LoVo (cell line): ENCODE data around the gene ARHGAP20.

Experiments
- DNase-seq: peaks from one replicate; pipeline ENCODE4 v3.0.0-alpha.2; 2016; ENCODE audit warnings: low spot score

ARHGAP20 gene, protein sequence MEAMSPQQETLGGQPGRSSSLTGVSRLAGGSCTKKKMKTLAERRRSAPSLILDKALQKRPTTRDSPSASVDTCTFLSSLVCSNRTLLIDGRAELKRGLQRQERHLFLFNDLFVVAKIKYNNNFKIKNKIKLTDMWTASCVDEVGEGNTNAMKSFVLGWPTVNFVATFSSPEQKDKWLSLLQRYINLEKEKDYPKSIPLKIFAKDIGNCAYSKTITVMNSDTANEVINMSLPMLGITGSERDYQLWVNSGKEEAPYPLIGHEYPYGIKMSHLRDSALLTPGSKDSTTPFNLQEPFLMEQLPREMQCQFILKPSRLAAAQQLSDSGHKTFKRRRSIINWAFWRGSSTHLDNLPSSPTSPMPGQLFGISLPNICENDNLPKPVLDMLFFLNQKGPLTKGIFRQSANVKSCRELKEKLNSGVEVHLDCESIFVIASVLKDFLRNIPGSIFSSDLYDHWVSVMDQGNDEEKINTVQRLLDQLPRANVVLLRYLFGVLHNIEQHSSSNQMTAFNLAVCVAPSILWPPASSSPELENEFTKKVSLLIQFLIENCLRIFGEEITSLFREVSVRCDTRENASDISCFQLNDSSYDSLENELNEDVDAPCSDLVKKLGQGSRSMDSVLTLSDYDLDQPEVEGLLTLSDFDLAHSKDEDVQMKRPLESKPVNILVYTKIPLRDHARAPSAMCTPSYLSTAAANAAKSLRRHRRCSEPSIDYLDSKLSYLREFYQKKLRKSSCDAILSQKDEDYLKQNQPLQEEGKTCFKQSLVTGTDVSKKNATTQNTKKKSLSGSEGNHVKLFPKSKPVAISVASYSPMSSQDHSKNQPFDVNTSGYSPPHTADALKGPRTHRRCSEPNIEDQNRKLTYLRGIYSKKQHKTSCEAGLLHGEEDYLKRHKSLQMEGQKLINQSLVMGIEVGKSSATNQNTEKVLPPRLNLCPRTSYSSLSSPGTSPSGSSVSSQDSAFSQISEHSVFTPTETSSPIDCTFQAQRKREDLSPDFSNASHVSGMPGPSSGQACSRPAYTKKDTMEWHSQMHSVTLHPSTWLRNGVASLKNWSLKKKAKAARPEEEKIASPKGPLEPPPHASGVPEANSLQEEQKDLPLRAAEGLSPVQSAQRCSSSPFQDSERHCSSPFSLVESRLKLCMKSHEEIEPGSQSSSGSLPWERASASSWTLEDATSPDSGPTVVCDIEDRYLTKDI

DNA sequence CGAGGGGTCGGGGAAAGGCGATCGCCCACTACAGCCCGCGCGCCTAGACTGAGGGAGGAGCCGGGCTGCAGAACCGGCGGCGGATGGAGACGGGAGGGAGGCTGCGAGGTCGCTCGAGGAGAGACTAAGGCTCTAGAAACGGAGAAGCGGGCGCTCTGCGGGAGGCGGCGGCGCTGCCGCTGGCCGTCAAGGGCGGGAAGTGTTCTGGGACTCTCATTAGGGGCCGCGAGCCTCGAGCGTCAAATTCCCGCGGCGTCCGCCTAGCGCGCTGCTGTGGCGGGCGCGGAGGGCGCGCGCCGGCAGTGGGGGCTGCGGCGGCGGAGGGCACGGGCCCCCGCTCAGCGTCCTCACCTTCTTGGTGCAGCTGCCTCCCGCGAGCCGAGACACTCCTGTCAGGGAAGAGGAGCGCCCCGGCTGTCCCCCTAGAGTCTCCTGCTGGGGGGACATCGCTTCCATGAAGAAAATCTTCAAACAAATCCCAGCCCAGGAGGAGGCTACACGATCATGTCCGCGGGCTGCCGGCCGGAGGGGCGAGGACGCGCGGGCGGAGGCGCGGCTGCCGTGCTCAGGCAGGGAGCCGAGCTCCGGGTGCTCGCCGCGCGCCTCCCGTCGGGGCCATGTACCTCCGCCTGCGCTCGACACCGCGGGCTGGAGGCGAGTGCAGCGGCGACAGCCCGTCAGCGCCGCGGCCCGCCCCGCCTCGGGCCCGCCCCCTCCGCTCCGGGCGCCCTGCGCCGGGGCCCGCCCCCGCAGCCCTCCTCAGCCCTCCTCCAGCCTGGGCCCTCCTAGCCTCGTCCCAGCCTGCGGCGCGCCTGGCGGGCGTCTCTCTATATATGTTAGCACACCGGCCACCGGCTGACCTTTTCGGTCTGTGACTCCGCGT, at the start of gene ARHGAP20:
TSS of gene ARHGAP20 (minus strand) at position 662 of the 883 bp plus-strand sequence. CDS start at position 456, 206 bp downstream.
- DNase-seq = no peak

DNA sequence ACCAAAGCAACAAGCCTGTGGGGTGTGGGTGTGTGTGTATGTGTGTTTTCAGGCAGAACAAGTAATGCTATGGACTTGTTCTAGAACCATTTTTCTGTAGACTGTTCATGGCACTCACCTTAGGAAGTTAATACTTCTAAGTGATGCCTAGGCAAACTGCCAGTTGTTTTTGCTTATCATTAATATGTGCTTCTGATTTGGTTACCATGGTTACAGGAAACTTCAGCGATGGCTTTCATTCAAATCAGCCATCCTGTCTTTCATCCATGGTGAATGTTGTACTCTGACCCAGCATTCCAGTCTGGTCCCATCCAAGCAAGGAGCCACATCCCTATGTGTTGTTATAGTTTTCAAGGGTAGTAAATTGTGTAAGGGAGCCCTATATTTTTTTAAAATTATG, 49.8 kb upstream of the ARHGAP20 start:
- DNase-seq = no peak

DNA sequence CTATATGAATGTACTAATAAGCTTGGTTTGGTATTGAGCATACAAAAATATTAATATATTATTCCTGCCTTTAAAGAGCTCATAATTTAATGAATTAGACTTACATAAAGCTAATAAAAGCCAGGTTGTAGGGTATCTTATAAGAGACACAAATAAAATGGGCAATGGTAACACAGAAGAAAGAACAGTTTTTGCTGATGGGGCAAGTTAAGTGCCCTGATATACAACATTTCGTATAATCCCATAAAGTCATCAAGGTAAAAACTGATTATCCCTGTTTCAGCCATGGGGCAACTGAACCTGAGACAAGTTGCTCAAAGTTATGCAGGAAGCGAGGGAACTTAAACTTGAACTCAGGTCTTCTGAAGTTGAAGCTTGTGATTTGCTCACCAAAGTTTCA, 48.9 kb upstream of the ARHGAP20 start:
- no peak for DNase-seq

DNA sequence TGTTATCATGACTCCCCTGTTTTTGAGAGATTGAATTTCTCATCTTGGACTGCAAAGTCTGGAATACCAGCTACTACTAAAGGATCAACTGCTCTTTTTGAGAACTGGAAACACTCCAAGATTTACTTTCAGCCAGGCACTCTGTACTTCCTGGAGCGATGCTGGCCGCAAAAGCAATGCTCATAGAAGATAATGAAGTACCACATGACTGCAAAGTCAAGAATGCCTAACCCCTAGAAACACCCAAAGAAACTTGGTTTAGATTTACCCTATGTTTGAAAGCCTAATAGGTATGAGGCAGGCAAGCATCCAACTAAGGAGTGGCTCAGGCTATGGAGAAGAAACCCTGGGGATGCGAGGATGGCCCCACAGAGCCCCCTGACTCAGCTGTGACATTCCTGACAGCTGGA, 47.7 kb upstream of the ARHGAP20 start:
- DNase-seq = no peak

DNA sequence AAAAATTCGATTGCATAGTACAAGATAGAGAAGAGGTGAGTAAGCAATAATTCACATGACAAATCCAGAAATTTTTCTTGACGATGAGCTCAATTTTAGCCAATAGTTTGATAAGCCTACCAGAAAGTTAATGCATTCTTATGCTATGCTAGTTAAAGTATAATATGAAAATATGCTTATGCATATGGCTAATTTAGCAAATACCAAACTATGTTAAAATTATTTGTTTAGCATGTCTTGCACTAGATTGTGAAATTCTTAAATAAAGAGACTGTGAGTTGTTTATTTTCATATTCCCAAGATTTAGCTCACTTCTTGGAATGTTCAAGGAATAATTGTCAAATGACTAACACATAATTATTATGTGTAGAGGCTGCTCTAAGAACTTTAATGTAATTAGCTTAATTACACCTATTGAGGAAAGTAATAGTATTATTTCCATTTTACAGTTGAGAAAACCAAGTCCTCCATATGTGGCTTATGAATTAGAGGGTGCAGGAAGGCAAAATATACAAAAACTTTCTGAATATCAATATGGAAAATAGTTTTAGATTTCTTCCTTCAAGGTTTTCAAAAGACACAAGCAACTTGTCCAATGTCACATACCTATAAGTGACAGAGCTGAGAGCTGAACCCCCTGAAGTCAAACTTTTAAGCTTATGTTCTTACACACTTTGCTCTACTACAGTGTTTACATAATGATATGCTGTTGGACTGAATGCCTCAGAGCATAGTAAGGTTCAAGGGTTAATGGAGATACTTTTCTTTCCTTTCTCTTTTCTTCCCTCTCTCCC, 45.9 kb upstream of the ARHGAP20 start:
- no peak for DNase-seq

DNA sequence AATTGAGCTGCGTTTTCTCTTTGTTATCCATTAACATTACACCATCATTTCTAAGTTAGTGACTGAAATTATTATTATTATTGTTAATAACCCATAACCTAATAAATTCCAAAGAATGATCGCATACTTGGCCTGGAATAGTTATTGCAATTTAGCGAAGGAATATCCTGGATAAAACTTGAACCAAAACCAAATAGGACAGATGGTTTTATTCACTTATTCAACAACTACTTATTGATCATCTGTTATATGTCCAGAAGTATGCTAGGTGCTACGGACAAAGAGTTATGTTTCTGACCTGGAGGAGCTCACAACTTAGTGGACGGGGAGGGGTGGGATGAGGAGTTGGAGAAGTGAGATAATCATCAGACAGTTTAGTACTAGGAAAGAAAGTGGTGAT, 44.8 kb upstream of the ARHGAP20 start:
- no peak for DNase-seq

DNA sequence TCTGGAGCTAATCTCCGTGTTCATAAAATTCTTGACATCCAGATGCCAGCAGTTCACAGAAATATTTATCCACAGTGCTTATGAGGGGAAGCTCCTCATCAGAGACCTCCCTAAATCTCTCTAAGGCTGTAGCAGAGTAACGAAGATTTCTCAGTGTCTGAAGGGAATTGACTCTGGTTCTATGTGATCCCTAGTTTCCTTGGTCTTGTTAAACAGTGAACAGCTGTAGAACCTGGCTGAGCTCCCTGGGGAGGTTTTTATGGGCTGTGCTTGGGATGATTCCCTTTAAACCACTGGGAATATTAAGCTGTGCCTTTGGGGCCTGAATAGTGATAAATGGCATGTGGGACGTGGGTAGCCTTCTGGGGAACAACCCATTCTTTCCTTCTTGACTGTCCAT, 43.7 kb upstream of the ARHGAP20 start:
- no peak for DNase-seq

DNA sequence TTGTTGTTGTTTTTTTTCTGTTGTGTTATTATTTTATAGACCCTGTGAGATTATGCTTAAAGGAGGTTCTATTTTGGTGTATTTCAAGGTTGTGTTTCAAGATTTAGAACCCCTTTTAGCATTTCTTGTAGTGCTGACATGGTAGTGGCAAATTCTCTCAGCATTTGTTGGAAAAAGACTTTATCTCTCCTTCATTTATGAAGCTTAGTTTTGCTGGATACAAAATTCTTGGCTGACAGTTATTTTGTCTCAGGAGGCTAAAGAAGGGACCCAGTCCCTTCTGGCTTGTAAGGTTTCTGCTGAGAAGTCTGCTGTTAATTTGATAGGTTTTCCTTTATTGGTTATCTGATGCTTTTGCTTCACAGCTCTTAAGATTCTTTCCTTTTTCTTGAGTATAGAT, 40.7 kb upstream of the ARHGAP20 start:
- DNase-seq = no peak

DNA sequence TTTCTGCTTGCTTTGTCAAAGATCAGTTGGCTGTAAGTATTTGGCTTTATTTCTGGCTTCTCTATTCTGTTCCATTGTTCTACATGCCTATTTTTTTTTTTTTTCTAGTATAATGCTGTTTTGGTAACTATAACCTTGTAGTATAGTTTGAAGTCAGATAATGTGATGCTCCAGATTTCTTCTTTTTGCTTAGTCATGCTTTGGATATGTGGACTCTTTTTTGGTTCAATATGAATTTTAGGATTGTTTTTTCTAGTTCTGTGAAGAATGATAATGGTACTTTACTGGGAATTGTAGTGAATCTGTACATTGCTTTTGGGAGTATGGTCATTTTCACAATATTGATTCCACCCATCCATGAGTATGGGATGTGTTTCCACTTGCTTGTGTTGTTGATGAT, 37.9 kb upstream of the ARHGAP20 start:
- DNase-seq = no peak

DNA sequence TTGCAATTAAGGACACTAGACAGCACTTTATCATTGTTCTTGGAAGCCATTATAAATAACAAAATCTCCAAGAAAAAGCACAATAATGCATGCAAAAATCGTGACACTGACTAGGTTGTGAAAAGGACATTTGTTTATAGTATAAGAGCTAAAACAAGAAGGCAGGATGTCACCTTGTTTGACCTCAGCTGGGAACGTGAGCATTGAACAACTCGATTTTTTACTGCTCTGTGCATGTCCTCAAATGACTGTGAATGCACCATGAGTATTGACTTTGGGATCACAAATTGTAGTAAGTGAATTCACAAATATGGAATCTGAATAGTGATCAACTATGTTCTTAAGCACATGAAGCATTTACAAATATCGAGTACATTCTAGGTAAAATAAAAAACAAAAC, 35.3 kb upstream of the ARHGAP20 start:
- DNase-seq = no peak

DNA sequence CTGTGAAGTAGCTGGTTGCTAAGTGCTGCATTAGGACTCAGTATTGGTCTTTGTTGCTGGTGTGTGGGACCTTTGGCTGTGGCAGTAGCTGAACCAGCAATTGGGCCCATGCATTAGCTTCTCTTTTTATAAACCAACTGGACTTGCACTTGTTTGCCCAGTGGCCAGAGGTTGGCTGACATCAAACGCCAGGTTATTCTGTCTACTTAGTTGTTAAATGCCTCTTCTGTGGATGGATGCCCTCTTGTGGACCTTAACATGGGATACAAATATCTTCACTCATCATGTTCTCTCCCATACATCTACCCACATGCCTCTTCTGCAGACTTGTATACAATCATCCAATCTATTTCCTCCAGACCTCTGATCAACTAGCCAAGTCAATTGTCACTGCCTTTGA, 26.4 kb upstream of the ARHGAP20 start:
- DNase-seq = no peak

DNA sequence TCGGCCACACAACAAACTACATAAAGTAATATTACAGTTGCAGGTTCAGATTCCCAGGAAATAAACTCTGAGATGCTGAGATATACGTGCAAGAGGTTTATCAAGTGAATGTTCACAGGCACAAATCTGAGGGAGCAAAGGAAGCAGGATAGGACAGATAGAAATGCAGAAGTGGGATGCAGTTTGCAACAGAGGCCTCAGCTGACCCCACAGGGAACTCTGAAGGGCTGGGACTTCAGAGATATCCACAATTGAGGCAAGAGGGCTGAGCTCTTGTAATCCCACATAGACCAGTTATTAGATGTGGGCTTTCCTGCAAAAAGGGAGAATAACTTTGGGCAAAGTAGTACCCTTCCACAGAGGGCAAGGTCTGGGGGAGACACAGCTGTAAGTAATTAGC, 25.4 kb upstream of the ARHGAP20 start:
- no peak for DNase-seq

DNA sequence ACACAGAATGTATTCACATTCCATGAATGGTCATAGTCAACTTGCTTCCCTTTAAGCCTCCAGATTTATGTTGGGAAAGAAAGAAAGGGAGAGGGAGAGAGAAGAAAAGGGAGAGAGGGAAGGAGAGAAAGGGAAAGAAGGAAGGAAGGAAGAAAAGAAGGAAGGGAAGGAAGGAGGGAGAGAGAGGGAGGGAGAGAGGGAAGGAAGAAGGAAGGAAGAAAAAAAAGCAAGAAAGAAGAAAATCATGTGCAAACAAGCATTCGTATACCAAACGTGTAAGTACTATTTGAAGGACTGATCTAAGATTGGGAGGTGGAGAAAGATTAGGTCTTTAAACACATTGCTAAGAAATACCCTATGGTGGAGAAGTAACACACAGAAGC, 23.9 kb upstream of the ARHGAP20 start:
- no peak for DNase-seq

DNA sequence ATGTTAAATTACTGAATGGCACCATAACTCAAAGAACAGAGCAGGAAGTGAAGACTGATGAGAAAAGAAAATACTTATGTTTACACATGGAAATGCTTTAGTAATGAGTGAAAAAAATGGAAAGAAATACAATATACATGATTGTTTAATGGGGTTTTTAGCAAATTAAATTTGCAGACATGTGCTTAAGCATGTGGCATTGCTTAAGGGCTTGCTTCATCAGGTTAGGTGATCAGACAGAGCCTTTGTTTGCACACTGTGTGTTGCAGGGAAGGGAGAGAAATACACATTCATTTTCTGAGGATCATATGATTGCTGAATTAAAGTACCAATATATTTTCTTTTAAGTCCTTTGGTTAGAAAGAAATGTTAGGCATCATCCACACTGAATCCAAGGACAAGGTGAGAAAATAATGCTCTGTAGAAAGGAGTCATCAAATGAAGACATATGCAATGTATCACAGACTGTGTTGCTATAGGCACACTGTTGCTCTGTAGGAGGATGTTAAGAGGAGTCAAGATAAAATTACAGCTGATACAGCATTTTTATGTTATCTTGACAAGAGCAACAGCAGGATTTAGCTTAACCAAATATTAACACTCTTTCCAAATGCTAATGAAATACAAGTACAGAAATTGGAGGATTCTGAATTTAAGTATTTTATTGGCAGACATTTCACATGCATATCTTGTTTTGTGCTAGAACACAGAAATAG, 23.4 kb upstream of the ARHGAP20 start:
- no peak for DNase-seq

DNA sequence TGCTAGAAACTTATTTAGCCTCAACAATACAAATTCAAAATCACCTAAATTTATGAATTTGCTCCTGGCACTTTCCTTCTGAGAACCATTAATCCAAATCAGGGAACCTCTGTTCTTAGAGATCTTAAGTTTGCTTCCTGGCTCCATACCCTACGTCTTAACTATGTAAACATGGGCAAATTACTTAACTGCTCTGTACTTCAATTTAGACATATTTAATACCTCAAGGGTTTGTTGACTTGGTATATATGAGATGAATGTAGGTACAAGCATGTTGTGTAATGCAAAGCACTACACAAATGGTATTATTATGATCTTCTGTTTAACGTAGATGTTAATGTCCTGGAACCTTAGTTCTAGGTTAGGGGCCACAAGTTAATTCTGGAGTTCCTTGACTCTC, 22.6 kb upstream of the ARHGAP20 start:
- DNase-seq = no peak

DNA sequence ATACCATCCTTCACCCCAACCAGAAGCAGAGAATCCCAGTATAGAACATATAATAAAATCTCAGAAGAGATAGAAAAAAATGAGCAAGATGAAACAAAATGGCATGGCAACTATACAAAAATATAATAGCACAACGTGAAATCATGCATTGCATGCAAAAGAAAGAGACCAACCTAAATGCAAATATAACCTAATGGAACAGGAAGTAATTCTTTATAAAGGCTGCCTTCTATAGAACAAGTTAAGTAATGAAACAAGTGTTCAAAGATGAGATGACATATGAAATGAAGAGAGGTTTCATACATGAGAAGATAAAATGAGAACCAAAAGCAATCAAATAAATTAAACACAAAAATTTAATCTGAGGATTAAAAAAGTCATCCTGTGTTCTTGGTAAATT, 18.5 kb upstream of the ARHGAP20 start:
- no peak for DNase-seq

DNA sequence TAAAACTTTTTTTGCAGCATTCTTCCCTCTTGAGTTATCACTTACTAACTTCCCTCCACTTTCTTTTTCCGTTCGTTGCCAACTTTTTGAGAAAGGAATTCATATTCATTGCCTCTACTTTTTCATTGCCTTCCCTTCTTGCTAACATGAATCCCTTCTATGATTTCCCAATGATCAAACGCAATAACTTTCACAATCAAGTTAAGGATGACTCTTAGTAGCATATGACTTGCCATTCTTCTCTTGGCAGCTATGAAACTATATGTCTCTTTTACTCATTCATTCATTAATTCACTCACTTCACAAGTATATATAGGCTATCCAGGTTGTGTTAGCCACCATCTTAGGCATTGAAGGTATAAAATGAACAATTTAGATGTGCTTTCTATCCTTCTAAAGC, 16.6 kb upstream of the ARHGAP20 start:
- DNase-seq = no peak

DNA sequence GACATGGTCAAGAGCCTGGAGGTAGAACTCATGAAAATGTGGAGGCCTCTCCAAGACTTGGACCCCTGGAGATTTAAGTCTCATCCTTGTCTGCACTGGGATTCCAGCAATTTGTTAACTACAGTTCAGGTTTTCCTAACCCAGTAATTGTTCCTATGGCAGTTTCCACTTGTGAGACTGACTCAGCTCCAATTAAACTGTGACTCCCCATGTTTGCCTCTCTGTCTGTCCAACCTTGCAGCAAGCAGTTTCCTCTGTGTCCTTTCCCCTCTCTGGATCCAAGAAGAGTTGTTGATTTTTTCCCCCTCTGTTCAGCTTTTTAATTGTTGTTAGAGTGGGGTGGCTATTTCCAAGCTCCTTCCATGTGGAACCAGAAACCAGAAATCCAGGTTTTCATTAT, 16.2 kb upstream of the ARHGAP20 start:
- no peak for DNase-seq

DNA sequence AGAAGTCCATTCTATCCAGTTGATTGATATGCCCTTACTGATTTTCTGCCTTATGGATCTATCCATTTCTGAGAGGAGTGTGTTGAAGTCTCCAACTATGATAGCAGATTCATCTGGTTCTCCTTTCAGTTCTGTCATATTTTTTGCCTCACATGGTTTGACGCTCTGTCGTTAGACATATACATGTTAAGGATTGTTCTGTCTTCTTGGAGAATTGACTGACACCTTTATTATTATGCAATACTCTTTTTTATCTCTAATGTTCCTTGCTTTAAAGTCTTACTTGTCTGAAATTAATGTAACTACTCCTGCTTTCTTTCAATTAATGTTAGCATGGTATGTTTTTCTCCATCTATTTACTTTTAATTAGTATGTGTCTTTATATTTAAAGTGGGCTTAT, 12.1 kb upstream of the ARHGAP20 start:
- no peak for DNase-seq
